IPS-18c (cell line): ENCODE results near the gene SLC26A4.

Experiments used
- H3K4me3 ChIP-seq: 2 replicates; pipeline ENCODE4 v1.7.0; 2013; ENCODE audit warnings: low read depth, mild to moderate bottlenecking, low read length, moderate library complexity; ENCODE audit not compliant: insufficient read depth
- H3K9me3 ChIP-seq: one replicate; pipeline ENCODE4 v1.6.1; 2013; ENCODE audit warnings: mild to moderate bottlenecking, low read length, moderate library complexity; ENCODE audit not compliant: control insufficient read depth, insufficient read depth

SLC26A4 gene

GRCh38 chr7:107686816-107687387 lies 26.3 kb downstream of the SLC26A4 start:
- no peaks in the 10 kb centered on the region for H3K9me3 ChIP-seq
- H3K4me3 ChIP-seq = no peak overlapping the region

DNA sequence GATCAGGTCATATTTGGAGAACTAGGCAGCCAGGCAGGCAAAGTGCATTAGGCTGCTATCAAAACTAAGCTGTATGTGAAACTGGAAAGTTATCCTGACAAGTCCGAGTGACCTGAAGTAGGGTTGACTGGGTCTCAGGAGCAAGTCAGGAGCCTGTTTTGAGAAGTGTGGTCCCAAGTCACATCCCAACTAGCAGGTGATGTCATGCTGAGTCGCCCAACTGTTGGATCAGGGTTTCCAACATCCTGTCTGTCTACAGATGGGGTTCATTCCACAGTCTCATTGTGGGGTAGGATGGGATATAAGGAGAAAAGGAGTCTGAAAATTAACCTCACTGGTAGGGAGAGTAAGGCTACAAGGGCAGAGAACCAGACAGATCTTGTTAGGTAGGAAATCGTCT lies 27.0 kb downstream of the SLC26A4 start:
- no peak overlapping the region for H3K4me3 ChIP-seq

GRCh38 chr7:107689553-107689952 lies 28.9 kb downstream of the SLC26A4 start:
- H3K9me3 ChIP-seq = no peaks in the 10 kb centered on the region

More for the DNA sequence above, 27.0 kb downstream of the SLC26A4 start:
- H3K9me3 ChIP-seq = no peaks in the 10 kb centered on the region

DNA sequence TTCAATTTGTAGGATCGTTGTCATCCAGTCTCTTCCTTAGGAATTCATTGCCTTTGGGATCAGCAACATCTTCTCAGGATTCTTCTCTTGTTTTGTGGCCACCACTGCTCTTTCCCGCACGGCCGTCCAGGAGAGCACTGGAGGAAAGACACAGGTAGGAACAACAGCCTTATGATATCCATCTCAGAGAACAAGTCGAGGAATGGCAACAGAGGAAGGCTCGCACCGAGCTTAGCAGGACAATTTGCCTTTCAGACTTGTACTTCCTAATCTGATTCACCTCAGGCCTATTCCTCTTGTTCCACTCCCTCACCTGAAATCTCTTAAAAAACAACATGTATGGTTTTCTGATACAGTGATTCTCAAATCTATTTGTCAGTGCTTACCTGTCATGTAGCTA lies 29.5 kb downstream of the SLC26A4 start:
- no peak overlapping the region for H3K4me3 ChIP-seq
- no peaks in the 10 kb centered on the region for H3K9me3 ChIP-seq

More at GRCh38 chr7:107689553-107689952, 28.9 kb downstream of the SLC26A4 start:
- H3K4me3 ChIP-seq = no peak overlapping the region

DNA sequence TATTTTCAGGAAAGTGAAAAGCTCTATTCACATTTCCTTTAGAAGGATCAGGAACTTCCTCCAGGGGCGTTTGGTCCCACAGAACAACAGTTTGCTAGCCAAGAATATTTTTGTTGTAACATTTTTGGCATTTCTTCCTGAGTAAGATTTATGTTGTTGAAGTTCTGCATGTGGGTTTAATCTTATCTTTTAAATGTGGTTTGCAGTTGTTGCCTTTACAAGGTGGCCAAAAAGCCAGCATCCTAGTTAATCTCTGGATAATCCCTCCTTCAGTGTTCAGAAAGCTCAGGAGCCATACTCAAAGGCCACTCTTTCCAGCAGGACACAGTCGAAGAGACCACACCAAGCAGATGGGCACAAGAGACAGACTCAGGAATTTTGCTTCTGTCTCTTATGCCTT lies 30.0 kb downstream of the SLC26A4 start:
- Histone ChIP-seq H3K4me3 (no peak overlapping the region), H3K9me3 (no peaks in the 10 kb centered on the region)

DNA sequence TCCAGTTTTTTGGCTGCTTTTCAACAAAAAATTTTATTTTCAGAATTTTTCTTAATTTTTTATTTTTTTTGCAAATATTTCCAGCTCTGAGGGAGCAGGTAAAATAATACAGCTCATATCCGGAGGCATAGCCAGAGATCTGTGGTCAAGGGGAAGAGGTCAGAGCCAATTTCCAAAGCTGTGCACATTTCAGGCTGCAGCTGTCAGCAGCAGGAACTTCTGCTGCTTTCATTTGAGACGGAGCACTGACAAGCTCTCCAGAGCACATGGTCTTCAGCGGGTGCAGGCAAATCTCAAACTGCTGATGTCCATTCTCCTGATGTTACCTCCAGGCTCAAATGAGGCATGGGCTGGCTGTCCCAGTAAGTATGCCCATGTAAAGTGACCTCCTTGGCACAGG lies 31.1 kb downstream of the SLC26A4 start:
- H3K4me3 ChIP-seq = no peak overlapping the region
- no peaks in the 10 kb centered on the region for H3K9me3 ChIP-seq

DNA sequence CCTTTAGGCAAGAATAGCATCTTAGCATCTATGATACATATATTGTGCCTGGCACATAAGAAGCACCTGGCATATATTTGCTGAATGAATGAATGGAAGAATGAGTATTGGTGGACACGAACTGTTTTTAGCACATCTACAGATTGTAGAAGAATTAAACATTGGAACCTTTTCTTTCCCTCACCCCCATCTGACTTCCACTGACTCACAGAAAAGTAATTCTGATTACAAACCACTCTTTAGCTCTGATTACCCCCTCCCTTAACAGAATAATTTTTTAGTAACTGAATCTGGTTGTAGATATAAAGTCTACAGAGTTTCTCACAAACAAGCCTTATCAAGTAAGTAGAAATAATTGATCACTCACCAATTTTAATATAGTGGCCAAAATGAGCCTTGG lies 31.9 kb downstream of the SLC26A4 start:
- Histone ChIP-seq H3K4me3 (no peak overlapping the region), H3K9me3 (no peaks in the 10 kb centered on the region)

GRCh38 chr7:107693396-107693795 lies 32.8 kb downstream of the SLC26A4 start:
- Histone ChIP-seq H3K4me3 (no peak overlapping the region), H3K9me3 (no peaks in the 10 kb centered on the region)

GRCh38 chr7:107694386-107694785 lies 33.8 kb downstream of the SLC26A4 start:
- no peaks in the 10 kb centered on the region for H3K9me3 ChIP-seq
- H3K4me3 ChIP-seq = no peak overlapping the region

GRCh38 chr7:107696330-107696946 lies 35.8 kb downstream of the SLC26A4 start:
- Histone ChIP-seq H3K9me3 (no peaks in the 10 kb centered on the region), H3K4me3 (no peak overlapping the region)

DNA sequence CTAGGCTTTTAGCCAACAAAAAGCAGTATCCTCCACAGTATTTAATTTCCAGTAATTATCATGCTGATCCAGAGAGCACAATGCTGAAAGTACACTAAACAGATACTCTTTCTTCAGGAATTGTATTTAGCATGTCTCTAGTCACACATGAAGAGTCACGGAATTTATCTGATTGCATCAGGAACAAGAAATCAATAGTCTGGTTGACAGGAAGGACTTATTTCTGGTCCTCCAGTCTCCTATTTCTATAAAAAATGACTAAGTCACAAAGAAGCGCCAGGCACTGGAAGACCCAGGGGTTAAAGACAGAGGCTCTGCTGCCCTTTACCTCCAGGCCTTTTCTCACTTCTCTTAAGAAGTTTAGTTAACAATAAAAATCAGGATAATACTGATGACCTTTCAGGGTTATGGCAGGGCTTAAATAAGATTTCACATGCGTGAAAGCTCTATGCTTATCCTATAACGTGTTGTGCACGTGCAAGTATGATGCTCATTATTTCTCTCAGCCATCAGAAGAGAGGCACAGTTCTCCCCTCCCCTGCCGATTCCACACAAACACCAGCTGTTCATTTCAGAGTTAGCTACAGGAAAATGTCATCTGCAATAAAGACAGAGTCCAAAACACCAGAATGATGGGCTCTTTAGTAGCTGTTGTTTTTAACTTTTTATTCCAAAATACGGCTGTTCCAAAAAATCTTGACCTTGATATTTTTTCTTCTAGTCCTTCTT lies 36.9 kb downstream of the SLC26A4 start:
- no peaks in the 10 kb centered on the region for H3K9me3 ChIP-seq
- no peak overlapping the region for H3K4me3 ChIP-seq

DNA sequence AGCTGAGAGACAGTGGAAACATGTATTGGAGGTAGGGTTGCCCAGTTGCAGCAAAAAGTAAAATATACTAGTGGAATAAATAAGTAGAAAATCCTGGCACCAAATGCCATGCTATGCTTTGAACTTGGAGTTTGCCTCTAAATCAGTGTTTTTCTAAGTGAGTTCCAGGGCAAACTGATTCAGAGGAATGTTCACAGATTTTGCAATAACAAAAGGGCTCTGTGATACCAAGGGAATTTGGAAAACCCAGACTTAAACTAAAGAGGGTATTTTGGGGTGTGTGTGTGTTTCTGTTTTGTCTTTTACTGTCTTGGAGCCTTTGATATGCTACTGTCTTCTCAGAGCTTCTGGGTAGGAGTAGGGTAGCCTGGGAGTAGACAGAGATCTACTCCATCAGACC lies 39.9 kb downstream of the SLC26A4 start:
- Histone ChIP-seq H3K4me3 (no peak overlapping the region), H3K9me3 (no peaks in the 10 kb centered on the region)

GRCh38 chr7:107701191-107701590 lies 40.6 kb downstream of the SLC26A4 start:
- H3K9me3 ChIP-seq = no peaks in the 10 kb centered on the region

GRCh38 chr7:107703219-107703618 lies 42.6 kb downstream of the SLC26A4 start:
- Histone ChIP-seq H3K9me3 (no peaks in the 10 kb centered on the region), H3K4me3 (no peak overlapping the region)

More at GRCh38 chr7:107701191-107701590, 40.6 kb downstream of the SLC26A4 start:
- no peak overlapping the region for H3K4me3 ChIP-seq

DNA sequence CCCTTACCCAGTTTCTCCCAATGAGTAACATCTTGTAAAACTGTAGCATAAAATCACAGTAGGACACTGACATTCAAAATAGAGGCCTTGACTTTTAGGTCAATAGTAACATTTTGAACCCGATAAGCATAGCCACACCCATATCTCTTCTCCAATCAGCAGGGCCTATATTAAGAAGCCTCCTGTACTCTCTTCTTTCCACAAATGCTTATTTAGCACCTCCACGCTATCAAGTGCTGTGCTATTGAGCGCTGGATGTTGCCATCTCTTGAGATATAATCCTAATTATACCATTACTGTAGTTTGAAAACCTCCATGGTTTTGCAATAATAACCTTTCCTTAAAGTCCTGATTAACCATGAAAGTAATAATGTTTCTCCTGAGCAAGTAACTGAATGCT lies 43.2 kb downstream of the SLC26A4 start:
- Histone ChIP-seq H3K9me3 (no peaks in the 10 kb centered on the region), H3K4me3 (no peak overlapping the region)

DNA sequence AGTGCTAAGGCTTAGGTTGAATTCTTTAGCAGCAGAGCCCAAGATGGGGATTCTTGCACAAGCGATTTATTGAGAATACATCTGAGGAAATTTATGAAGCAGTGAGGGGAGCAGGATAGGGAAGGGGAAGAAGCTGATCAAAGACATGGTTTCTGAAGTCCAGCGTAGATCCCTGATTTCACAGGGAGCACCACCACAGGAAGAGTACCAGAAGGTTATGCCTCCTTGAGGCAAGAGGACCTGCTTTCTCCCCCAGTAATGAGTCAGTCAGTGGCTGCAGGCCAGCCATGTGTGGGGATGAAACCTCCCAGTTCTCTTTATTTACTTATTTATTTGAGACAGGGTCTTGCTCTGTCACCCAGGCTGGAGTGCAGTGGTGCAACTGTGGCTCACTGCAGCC lies 48.3 kb downstream of the SLC26A4 start:
- no peak overlapping the region for H3K4me3 ChIP-seq
- no peaks in the 10 kb centered on the region for H3K9me3 ChIP-seq

DNA sequence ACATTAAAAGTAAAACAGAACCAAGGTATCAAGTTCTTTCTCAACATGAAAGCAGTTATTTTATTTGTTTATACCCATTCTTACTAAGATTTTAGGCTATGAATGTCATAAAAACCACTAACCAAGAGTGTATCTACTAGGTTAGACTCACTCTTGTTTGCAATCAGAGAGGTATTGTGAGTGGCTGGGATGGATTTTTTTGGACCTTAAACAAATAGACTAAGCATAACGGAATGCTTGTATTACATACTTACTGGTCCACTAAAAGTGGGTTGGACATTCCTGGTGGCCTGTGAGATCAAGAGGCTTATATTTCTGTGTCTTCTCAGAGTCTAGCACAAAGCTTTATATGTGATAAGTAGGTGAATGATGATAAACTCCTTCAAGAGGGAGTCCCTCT lies 50.7 kb downstream of the SLC26A4 start:
- H3K4me3 ChIP-seq = no peak overlapping the region
- H3K9me3 ChIP-seq = no peaks in the 10 kb centered on the region

DNA sequence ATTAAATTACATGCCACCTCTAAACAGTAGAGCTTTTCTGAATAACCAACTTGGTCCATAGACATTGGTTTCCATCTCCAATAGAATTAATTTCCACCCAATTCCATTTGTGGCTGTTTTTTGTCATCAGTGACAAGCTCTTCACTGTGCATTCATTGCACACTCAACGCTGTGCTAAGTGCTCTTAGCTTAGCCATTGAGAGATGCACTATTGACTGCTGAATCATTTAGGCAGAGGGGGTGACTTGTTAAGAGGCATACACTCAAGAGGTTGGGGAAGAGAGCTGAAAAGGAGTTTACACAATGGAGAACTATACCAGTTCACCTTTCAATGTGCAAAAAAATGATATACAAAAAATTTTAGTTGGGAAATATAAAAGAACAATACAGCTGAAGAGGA lies 51.4 kb downstream of the SLC26A4 start:
- no peaks in the 10 kb centered on the region for H3K9me3 ChIP-seq
- H3K4me3 ChIP-seq = no peak overlapping the region
